ENCODE measurements around the gene ABHD3.
"Not testable (repeated sequence)": the region's sequence is repeated elsewhere in the genome, so short reads cannot be mapped to it uniquely, and the experiment has no call there.

The ABHD3 gene

GRCh38 chr18:21678859-21679258 is 25.7 kb downstream of the ABHD3 start:
- DNase-seq (ENCODE audit: extremely low spot score) = no peak
- CTCF ChIA-PET = interaction anchor here (0.9 to 1.6 kb wide), 5 partner anchors 9 to 28 kb away, joined by 3 to 5 read pairs (median 4); no protein-coding TSS in a partner anchor
- no peak for TF ChIP-seq CTCF (IDR thresholded peaks at IDR 0.05; ENCODE audit: control extremely low read depth, extremely low read depth, low read depth, missing control alignments)
- POLR2A ChIA-PET = no interaction called here

- DNase-seq (ENCODE audit: extremely low spot score); POLR2A ChIA-PET: not testable (repeated sequence)
- CTCF ChIA-PET = interaction anchor here (1.3 to 1.8 kb wide), 3 partner anchors 12 to 74 kb away, joined by 3 to 6 read pairs (median 3); no protein-coding TSS in a partner anchor
These were observed 29.2 kb downstream of the ABHD3 start for GRCh38 chr18:21675354-21675753.

DNA sequence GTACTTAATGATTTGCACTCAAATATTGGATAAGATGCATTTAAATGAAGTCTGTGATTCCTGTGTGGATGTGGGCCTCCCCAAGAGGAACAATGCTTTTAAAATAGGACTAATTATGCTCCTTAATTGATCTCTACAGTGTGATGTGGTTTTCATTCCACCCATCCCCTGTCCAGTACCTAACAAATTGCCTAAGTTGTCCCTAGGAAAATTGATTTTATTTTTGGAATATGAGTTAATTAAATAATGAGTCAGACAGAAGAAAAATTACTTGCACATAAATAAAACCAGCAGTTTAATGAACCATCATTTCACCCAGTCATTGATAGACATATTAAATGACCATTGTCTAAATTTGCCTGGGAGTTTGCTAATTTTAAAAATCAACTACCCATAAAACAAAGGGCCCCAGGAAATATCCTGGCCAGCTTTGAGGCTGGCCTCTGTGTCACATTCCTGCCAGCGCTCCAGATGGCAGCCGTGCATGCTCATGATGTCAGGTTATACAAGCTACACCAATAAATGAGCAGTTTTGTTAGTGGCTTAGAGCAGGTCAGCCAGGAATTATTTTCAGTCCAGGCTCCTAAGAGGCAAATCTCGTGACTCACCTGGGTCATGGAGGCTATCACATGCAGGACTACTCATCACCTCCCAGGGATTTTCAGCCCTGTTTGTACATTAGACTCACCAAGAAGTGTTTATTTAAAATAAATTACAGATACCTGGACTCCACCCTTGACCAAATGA is 31.9 kb downstream of the ABHD3 start:
- no peak for DNase-seq (ENCODE audit: extremely low spot score)
- CTCF ChIA-PET = interaction anchor here (1.5 kb wide), 1 partner anchor 19 kb away, joined by 3 read pairs; no protein-coding TSS in a partner anchor
- no peak for TF ChIP-seq CTCF (IDR thresholded peaks at IDR 0.05; ENCODE audit: control extremely low read depth, extremely low read depth, low read depth, missing control alignments)
- POLR2A ChIA-PET = no interaction called here

- ChIA-PET CTCF (interaction anchor here (1.4 to 2.0 kb wide), 7 partner anchors 9 to 57 kb away, joined by 3 to 9 read pairs (median 4); partner anchors contain the start of gene SNRPD1), POLR2A (no interaction called here)
- no peak for TF ChIP-seq CTCF (IDR thresholded peaks at IDR 0.05; ENCODE audit: control extremely low read depth, extremely low read depth, low read depth, missing control alignments)
- DNase-seq (ENCODE audit: extremely low spot score) = no peak
These were observed 34.8 kb downstream of the ABHD3 start for GRCh38 chr18:21669736-21670285.

DNA sequence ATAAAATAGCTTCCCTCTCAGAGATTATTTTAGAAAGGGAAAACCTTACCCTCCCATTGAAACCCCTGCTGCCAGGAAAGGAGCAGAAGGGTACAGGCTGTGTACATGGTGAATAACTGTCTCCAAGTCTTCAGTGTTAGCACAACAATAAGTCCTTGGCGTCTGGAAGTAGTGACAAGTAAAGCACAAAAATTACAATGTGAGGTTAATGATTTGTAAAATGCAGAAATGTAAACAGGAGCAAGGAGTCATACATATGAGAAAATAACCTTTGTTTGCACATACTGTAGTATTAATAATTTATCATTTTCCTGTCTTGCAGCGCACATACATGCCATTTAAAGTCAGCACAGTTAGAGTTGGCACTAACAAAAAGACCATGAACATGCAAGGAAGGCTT is 40.5 kb downstream of the ABHD3 start:
- no peak for DNase-seq (ENCODE audit: extremely low spot score)
- CTCF ChIA-PET = interaction anchor here (1.4 to 1.8 kb wide), 3 partner anchors 11 to 14 kb away, joined by 4 to 6 read pairs (median 6); no protein-coding TSS in a partner anchor
- TF ChIP-seq CTCF (IDR thresholded peaks at IDR 0.05; ENCODE audit: control extremely low read depth, extremely low read depth, low read depth, missing control alignments) = no peak
- POLR2A ChIA-PET = no interaction called here

DNA sequence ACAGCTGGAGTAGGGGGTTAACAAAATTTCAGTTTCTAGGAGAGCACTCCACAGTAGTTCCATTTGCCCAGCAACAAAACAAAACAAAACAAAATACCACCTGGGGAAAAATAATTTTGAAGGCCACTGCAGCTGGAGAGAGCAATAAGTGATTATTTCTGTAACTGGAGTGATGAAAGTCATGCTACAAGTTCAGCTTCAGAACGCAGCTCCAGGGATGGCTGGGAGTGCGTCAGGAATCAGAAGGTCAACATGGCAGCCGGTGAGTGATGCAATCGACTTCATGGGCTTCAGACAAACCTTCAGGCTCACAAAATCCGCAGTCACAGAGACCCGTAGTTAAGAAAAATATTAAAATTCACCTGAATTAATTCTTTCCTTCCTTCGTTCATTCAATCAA is 41.0 kb downstream of the ABHD3 start:
- CTCF ChIA-PET = interaction anchor here (0.9 to 1.8 kb wide), 4 partner anchors 11 to 34 kb away, joined by 3 to 6 read pairs (median 5); no protein-coding TSS in a partner anchor
- DNase-seq (ENCODE audit: extremely low spot score) = no peak
- POLR2A ChIA-PET = no interaction called here
- no peak for TF ChIP-seq CTCF (IDR thresholded peaks at IDR 0.05; ENCODE audit: control extremely low read depth, extremely low read depth, low read depth, missing control alignments)

DNA sequence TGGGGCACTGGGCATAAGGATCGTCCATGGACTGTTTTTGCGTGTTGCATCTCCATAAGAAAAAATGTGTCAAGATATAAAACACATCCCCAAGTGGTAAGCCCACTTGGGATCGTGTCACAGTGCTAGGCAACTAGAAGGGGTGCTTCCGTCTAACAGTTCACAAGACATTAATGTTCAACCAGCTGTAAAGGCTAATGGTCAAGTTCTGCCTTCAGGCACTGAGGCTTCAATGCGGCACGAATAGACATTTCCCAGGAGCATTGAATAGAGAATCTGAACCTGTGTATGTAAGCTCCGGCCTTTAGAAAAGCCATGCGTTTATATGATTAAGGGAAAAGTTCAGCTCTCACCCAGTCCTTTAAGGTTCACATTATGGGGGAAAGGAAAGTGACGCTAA is 42.0 kb downstream of the ABHD3 start:
- POLR2A ChIA-PET = no interaction called here
- CTCF ChIA-PET = interaction anchor here (0.8 to 1.8 kb wide), 4 partner anchors 13 to 62 kb away, joined by 3 to 6 read pairs (median 4); no protein-coding TSS in a partner anchor
- TF ChIP-seq CTCF (IDR thresholded peaks at IDR 0.05; ENCODE audit: control extremely low read depth, extremely low read depth, low read depth, missing control alignments) = no peak
- DNase-seq (ENCODE audit: extremely low spot score) = no peak
